ENCODE data around the gene RNF115. TPM values are rescaled to one million over a fixed set of nuclear protein-coding genes. Genes with fewer than 3 reads are reported as not detected.

Gene RNF115
- total and polyA plus RNA-seq, 12 donors, result 8.3 to 19.2 (median 12.4) TPM

GRCh38 chr1:145847827-145848226, 23.9 kb upstream of the RNF115 start:
- WGBS, 4 donors, result 75 to 89% (median 86%) methylated on average over 3 of the region's 3 CpGs
- H3K27me3 ChIP-seq, result no peaks in the 10 kb centered on the region
- TF ChIP-seq POLR2A (IDR thresholded peaks at IDR 0.05) (no peak), CTCF (IDR thresholded peaks at IDR 0.05) (no peak)
- peaks cover 9 to 15% of the 10 kb centered on the region in 2 donors for H3K4me1 ChIP-seq (replicated peaks in 1 of 2)
- no peak for DNase-seq
- no peak overlapping the region for H3K4me3 ChIP-seq
- intact Hi-C loops (cut with DNase I), result loop anchor here (5.0 to 10.0 kb wide), 2 partner anchors 127 to 164 kb away; no protein-coding TSS in a partner anchor
- H3K27ac ChIP-seq, result no peak overlapping the region
- peaks cover 0 to 51% of the 10 kb centered on the region in 2 donors for H3K36me3 ChIP-seq (replicated peaks in 1 of 2)
- no peaks in the 10 kb centered on the region for H3K9me3 ChIP-seq (replicated peaks in 1 of 3)

- H3K9me3 ChIP-seq (replicated peaks in 1 of 3), result no peaks in the 10 kb centered on the region
- DNase-seq, result peak in 1 of 7 donors; percentile 24
- peaks cover 0 to 52% of the 10 kb centered on the region in 2 donors for H3K36me3 ChIP-seq (replicated peaks in 1 of 2)
- no peak for TF ChIP-seq POLR2A (IDR thresholded peaks at IDR 0.05)
- peak; percentile 38 to 67 (median 49) for TF ChIP-seq CTCF (IDR thresholded peaks at IDR 0.05)
- intact Hi-C loops (cut with DNase I), result loop anchor here (5.0 to 10.0 kb wide), 2 partner anchors 129 to 166 kb away; no protein-coding TSS in a partner anchor
- 59 to 82% (median 69%) methylated on average over 3 of the region's 3 CpGs for WGBS, 4 donors
- peak overlapping the region in 3 of 5 donors; percentile 37 to 67 (median 63) for H3K27ac ChIP-seq
- no peaks in the 10 kb centered on the region for H3K27me3 ChIP-seq
- peak overlapping the region in 2 of 4 donors; percentile 44 to 49 for H3K4me3 ChIP-seq
- H3K4me1 ChIP-seq (replicated peaks in 1 of 2), result peaks cover 9 to 15% of the 10 kb centered on the region in 2 donors
Measured at GRCh38 chr1:145846201-145846612, 22.3 kb upstream of the RNF115 start.

GRCh38 chr1:145845514-145846161, 21.7 kb upstream of the RNF115 start, which contains the start of gene NUDT17:
NUDT17 (plus strand) TSS chr1:145845630; CDS start chr1:145845641, 11 bp downstream.
- Histone ChIP-seq H3K4me1 (replicated peaks in 1 of 2) (peaks cover 9 to 15% of the 10 kb centered on the region in 2 donors), H3K27me3 (no peaks in the 10 kb centered on the region), H3K4me3 (peak within 1 kb of the TSS in 2 of 4 donors; percentile 44 to 49), H3K36me3 (replicated peaks in 1 of 2) (peaks cover 0 to 52% of the 10 kb centered on the region in 2 donors), H3K9me3 (replicated peaks in 1 of 3) (no peaks in the 10 kb centered on the region), H3K27ac (peak within 1 kb of the TSS in 3 of 5 donors; percentile 37 to 67 (median 63))
- TF ChIP-seq CTCF (IDR thresholded peaks at IDR 0.05) (peak; percentile 80 to 94 (median 89)), POLR2A (IDR thresholded peaks at IDR 0.05) (peak in 1 of 2 donors; percentile 27)
- DNase-seq, result peak; percentile 78 to 89 (median 83)
- 2 to 9% (median 3%) methylated on average over 14 to 50 of the region's 50 CpGs for WGBS, 4 donors
- intact Hi-C loops (cut with DNase I), result loop anchor here (5.0 to 10.0 kb wide), 2 partner anchors 129 to 167 kb away; no protein-coding TSS in a partner anchor

GRCh38 chr1:145845144-145845513, 21.2 kb upstream of the RNF115 start:
- no peak for DNase-seq
- 8 to 14% (median 9%) methylated on average over 4 of the region's 4 CpGs for WGBS, 4 donors
- TF ChIP-seq CTCF (IDR thresholded peaks at IDR 0.05) (no peak), POLR2A (IDR thresholded peaks at IDR 0.05) (no peak)
- Histone ChIP-seq H3K36me3 (replicated peaks in 1 of 2) (peaks cover 0 to 50% of the 10 kb centered on the region in 2 donors), H3K27ac (peak overlapping the region in 3 of 5 donors; percentile 3 to 67 (median 37)), H3K9me3 (replicated peaks in 1 of 3) (no peaks in the 10 kb centered on the region), H3K27me3 (no peaks in the 10 kb centered on the region), H3K4me3 (peak overlapping the region in 1 of 4 donors; percentile 49), H3K4me1 (replicated peaks in 1 of 2) (peaks cover 9 to 15% of the 10 kb centered on the region in 2 donors)
- intact Hi-C loops (cut with DNase I), result loop anchor here (5.0 to 10.0 kb wide), 2 partner anchors 130 to 167 kb away; no protein-coding TSS in a partner anchor
